Neural crest cell (in vitro differentiated cells): ENCODE measurements around the gene TAS2R41. TPM values are rescaled to one million over a fixed set of nuclear protein-coding genes. Genes with fewer than 3 reads are reported as not detected.

Experiments used
- DNase-seq: peaks from one replicate; pipeline ENCODE4 v3.0.0; 2021; ENCODE audit warnings: low read depth, mixed read lengths, low spot score
- H3K27ac Mint-ChIP-seq: one replicate; pipeline ENCODE4 v1.8.0; 2021; ENCODE audit warnings: mild to moderate bottlenecking, mixed read lengths; ENCODE audit not compliant: unreplicated experiment
- H3K27me3 Mint-ChIP-seq: 2 replicates; pipeline ENCODE4 v1.8.0; 2021; ENCODE audit warnings: low read depth, mild to moderate bottlenecking, mixed read lengths
- H3K36me3 Mint-ChIP-seq: 2 replicates; pipeline ENCODE4 v1.8.0; 2021; ENCODE audit warnings: low read depth, mild to moderate bottlenecking, mixed read lengths
- H3K4me1 Mint-ChIP-seq: 2 replicates; pipeline ENCODE4 v1.8.0; 2021; ENCODE audit warnings: mixed read lengths
- H3K4me3 Mint-ChIP-seq: one replicate; pipeline ENCODE4 v1.8.0; 2021; ENCODE audit warnings: mild to moderate bottlenecking, mixed read lengths
- H3K9me3 Mint-ChIP-seq: 2 replicates; pipeline ENCODE4 v1.8.0; 2021; ENCODE audit warnings: mixed read lengths
- total RNA-seq: library from RNA; stranded (reverse); gene quantifications from 2 replicates; pipeline ENCODE4 v1.2.1, GENCODE V29; 2021
- TF ChIP-seq, protein P1 (sequence below): fragments of 200-600 bp; sonication (generic); conservative IDR thresholded peaks from 2 replicates; pipeline ENCODE4 v1.5.0; 2021; ENCODE audit warnings: antibody characterized with exemption, mild to moderate bottlenecking

Gene TAS2R41
- total RNA-seq, 1 donor from 2014 or later = not detected

DNA sequence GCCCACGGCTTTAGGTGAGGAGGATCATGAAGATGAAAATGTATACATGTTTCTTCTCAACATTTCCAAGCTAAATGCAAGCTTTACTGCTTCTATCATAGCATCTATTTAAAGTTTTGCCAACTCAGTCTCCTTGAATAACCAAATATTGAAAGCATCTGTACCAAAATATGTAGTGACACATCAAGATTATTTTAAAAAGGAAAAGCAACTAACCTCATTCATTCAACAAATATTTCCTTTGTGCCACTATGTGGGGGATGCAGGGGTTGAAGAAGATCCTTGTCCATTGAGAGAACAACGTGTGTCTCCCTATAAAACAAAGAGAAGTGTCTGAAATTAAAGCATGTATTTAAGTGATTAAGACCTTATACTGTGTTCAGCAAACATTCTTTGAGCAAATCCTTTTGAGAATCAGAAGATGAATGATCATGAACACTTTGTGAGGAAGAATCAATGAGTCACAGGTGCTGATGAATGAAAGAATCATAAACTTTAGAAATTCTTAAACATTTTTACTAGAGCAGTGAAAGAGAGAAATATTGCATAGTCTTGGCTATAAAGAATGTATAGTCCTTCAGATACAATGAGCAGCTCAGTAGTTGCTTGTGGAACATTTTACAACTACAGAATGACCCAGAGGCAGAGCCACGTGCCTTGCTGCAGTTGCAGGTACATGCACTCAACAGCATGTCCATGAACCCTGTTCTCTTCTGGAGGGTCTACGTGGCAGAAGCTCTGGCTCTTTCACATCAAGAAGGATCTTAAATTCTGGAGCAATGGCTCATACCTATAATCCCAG lies 20.5 kb upstream of the TAS2R41 start:
- TF ChIP-seq, protein P1, sequence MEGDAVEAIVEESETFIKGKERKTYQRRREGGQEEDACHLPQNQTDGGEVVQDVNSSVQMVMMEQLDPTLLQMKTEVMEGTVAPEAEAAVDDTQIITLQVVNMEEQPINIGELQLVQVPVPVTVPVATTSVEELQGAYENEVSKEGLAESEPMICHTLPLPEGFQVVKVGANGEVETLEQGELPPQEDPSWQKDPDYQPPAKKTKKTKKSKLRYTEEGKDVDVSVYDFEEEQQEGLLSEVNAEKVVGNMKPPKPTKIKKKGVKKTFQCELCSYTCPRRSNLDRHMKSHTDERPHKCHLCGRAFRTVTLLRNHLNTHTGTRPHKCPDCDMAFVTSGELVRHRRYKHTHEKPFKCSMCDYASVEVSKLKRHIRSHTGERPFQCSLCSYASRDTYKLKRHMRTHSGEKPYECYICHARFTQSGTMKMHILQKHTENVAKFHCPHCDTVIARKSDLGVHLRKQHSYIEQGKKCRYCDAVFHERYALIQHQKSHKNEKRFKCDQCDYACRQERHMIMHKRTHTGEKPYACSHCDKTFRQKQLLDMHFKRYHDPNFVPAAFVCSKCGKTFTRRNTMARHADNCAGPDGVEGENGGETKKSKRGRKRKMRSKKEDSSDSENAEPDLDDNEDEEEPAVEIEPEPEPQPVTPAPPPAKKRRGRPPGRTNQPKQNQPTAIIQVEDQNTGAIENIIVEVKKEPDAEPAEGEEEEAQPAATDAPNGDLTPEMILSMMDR = no peak
- H3K36me3 Mint-ChIP-seq = peaks cover 3% of the 10 kb centered on the region
- H3K27ac Mint-ChIP-seq = no peak overlapping the region
- no peak overlapping the region for H3K4me3 Mint-ChIP-seq
- no peaks in the 10 kb centered on the region for H3K27me3 Mint-ChIP-seq
- DNase-seq = no peak
- peaks cover 7% of the 10 kb centered on the region for H3K9me3 Mint-ChIP-seq
- peaks cover 15% of the 10 kb centered on the region for H3K4me1 Mint-ChIP-seq

DNA sequence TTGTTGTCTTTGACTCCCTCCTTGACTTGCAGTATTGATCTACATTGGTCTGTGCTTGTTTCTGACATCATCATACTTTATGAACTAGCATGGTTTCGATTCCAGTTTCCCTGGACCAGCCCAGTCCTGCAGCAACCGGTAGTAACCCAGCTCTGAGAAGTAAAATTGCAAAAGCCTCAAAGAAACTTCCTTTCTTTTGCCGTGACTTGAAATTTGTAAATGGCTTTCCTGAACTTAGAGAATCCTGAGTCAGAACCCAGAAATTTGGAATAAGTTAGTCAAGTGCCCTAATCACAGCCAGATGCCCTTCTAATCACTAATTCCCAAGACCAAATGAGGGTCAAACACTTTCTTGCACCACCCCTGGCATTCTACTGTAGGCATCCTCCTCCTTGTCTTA lies 19.4 kb upstream of the TAS2R41 start:
- Mint-ChIP-seq H3K4me1 (peaks cover 11% of the 10 kb centered on the region), H3K9me3 (peaks cover 6% of the 10 kb centered on the region), H3K27me3 (no peaks in the 10 kb centered on the region), H3K4me3 (no peak overlapping the region), H3K27ac (no peak overlapping the region), H3K36me3 (peaks cover 3% of the 10 kb centered on the region)
- no peak for DNase-seq
- TF ChIP-seq, protein P1 = no peak

DNA sequence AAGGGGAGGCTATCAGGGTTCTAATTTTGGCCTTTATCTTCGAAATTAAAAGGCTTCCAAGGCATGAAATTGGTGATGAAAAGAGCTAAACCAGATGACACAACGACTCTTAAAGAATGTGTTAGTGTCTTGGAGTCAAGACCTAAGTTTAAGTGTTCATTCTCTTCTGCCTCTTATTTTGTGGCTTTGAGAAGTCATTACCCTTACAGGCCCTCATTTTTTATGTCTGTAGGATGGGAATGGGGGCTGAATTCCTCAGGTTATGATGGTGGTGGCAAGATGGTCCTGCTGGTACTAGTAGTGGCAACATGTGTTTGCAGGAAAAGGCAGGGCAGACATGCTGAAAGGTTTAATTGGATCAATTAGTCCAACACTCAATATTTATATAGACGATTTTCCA lies 19.0 kb upstream of the TAS2R41 start:
- TF ChIP-seq, protein P1 = no peak
- Mint-ChIP-seq H3K4me3 (no peak overlapping the region), H3K36me3 (peaks cover 3% of the 10 kb centered on the region), H3K4me1 (peaks cover 8% of the 10 kb centered on the region), H3K27me3 (no peaks in the 10 kb centered on the region), H3K27ac (no peak overlapping the region), H3K9me3 (peaks cover 6% of the 10 kb centered on the region)
- no peak for DNase-seq

DNA sequence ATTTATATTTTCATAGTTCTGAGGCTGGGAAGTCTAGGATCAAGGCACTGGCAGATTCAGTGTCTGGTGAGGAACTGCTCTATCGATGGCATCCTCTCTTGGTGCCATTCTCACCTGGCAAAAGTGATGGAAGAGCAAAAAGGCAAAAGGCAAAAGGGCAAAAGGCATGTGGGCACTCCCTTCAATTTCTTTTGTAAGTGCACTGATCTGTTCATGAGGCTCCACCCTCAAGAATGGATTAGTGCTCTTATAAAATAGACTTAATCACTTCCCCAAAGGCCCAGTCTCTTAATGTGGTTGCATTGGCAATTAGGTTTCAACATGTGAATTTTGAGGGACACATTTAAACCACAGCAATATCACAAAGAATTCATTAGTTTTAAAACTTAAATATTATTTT lies 18.3 kb upstream of the TAS2R41 start:
- no peak overlapping the region for H3K27ac Mint-ChIP-seq
- H3K4me1 Mint-ChIP-seq = peaks cover 5% of the 10 kb centered on the region
- no peaks in the 10 kb centered on the region for H3K27me3 Mint-ChIP-seq
- no peak for DNase-seq
- peaks cover 6% of the 10 kb centered on the region for H3K9me3 Mint-ChIP-seq
- H3K36me3 Mint-ChIP-seq = peaks cover 3% of the 10 kb centered on the region
- H3K4me3 Mint-ChIP-seq = no peak overlapping the region
- TF ChIP-seq, protein P1 = no peak

DNA sequence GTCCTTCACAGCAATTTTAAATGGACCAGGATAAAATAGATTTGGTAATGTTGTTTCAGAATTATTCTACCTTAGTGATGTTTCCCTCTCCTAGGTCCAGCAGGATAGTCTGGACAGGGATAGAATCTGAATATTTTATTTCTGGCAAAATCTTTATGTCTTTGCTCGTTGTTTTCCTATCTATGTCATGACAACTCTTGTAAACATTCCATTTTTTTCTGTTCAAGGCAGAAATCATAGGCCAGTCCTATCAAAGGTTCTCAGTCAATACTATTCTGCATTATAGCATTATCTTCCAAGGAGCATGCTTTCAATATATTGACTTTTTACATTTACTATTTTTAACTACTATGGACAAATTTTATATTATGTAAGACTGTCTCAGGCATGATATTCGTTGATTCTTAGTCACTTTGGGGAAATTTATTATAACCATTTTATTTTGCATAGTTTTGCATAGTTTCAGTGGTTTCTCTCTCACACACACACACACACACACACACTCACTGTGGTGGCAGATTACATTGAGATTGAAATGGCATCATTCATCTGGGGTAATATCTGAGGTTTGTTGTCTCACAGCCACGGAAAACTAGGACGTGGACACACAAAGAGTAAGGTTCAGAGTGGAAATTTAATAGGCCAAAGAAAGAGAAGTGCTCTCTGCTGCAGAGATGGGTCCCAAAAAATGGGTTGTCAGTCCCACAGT lies 17.2 kb upstream of the TAS2R41 start:
- Mint-ChIP-seq H3K27me3 (no peaks in the 10 kb centered on the region), H3K36me3 (peaks cover 3% of the 10 kb centered on the region), H3K4me3 (no peak overlapping the region), H3K9me3 (peaks cover 6% of the 10 kb centered on the region), H3K4me1 (peaks cover 3% of the 10 kb centered on the region), H3K27ac (no peak overlapping the region)
- no peak for DNase-seq
- TF ChIP-seq, protein P1 = no peak
